ENCODE measurements around the gene RNU2-1. TPM values are rescaled to one million over a fixed set of nuclear protein-coding genes. Genes with fewer than 3 reads are reported as not detected.
A peak's percentile ranks its signal among the peaks of the same experiment; 100 is the strongest.
"Not testable (repeated sequence)": the region's sequence is repeated elsewhere in the genome, so short reads cannot be mapped to it uniquely, and the experiment has no call there.

The RNU2-1 gene
- total and polyA plus RNA-seq, 2 donors (not counting 1 experiment from before 2014, with no cell fraction given): 5,063 TPM; not detected in 1

- H3K36me3 ChIP-seq (replicated peaks in 1 of 2; ENCODE audit: control extremely low read depth in 1 of 2, control insufficient read depth in 1 of 2, extremely low read depth in 1 of 2, insufficient read depth in 2 of 2, low read length in 1 of 2); H3K4me1 ChIP-seq (ENCODE audit: control insufficient read depth in 2 of 2, insufficient read depth in 2 of 2, low read length in 2 of 2); ATAC-seq (ENCODE audit: low read depth); H3K4me1 Mint-ChIP-seq; CTCF ChIA-PET; POLR2A ChIA-PET; H3K4me2 ChIP-seq (replicated peaks; ENCODE audit: low read depth, low read length, poor library complexity, severe bottlenecking); H3K79me2 ChIP-seq (ENCODE audit: control insufficient read depth, insufficient read depth, low read length); H3K27me3 ChIP-seq (replicated peaks in 1 of 4; ENCODE audit: control extremely low read depth in 1 of 4, control insufficient read depth in 3 of 4, insufficient read depth in 4 of 4, low read length in 3 of 4); intact Hi-C loops (cut with micrococcal nuclease); H2AFZ ChIP-seq (ENCODE audit: insufficient read depth, low read depth, low read length, poor library complexity, severe bottlenecking); H3K9me3 Mint-ChIP-seq (ENCODE audit: insufficient read depth); H4K20me1 ChIP-seq (ENCODE audit: control insufficient read depth, insufficient read depth, low read length, poor library complexity, severe bottlenecking); H3K27me3 Mint-ChIP-seq: not testable (repeated sequence)
- Mint-ChIP-seq H3K4me3 (peak overlapping the region; percentile 63), H3K27ac (peak overlapping the region; percentile 74)
- H3K9ac ChIP-seq (ENCODE audit: low read length): peak overlapping the region; percentile 58
- peak; percentile 52 for DNase-seq
- peak overlapping the region in 2 of 5 experiments; percentile 52 to 67 for H3K4me3 ChIP-seq (ENCODE audit: control extremely low read depth in 1 of 5, extremely low read depth in 1 of 5, insufficient read depth in 1 of 5, low read depth in 2 of 5, low read length in 4 of 5)
- H3K27ac ChIP-seq (ENCODE audit: low read length in 2 of 2): peak overlapping the region in 1 of 2 donors; percentile 36
- H3K9me3 ChIP-seq (ENCODE audit: control extremely low read depth in 1 of 3, control insufficient read depth in 2 of 3, insufficient read depth in 1 of 3, low read length in 2 of 3): peaks cover 0 to 10% (median 0%) of the 10 kb centered on the region in 3 donors
- 83% methylated on average over 11 of the region's 24 CpGs for WGBS (ENCODE audit: insufficient coverage)
Observed at GRCh38 chr17:43232021-43232699, 1.6 kb downstream of the RNU2-1 start.

- CTCF ChIA-PET; H3K27me3 Mint-ChIP-seq; DNase-seq; H3K4me1 Mint-ChIP-seq; H2AFZ ChIP-seq (ENCODE audit: insufficient read depth, low read depth, low read length, poor library complexity, severe bottlenecking); H3K4me2 ChIP-seq (replicated peaks; ENCODE audit: low read depth, low read length, poor library complexity, severe bottlenecking); POLR2A ChIA-PET; H3K36me3 ChIP-seq (replicated peaks in 1 of 2; ENCODE audit: control extremely low read depth in 1 of 2, control insufficient read depth in 1 of 2, extremely low read depth in 1 of 2, insufficient read depth in 2 of 2, low read length in 1 of 2); ATAC-seq (ENCODE audit: low read depth); H3K27me3 ChIP-seq (replicated peaks in 1 of 4; ENCODE audit: control extremely low read depth in 1 of 4, control insufficient read depth in 3 of 4, insufficient read depth in 4 of 4, low read length in 3 of 4); H3K9me3 Mint-ChIP-seq (ENCODE audit: insufficient read depth); H3K4me1 ChIP-seq (ENCODE audit: control insufficient read depth in 2 of 2, insufficient read depth in 2 of 2, low read length in 2 of 2); H4K20me1 ChIP-seq (ENCODE audit: control insufficient read depth, insufficient read depth, low read length, poor library complexity, severe bottlenecking); H3K79me2 ChIP-seq (ENCODE audit: control insufficient read depth, insufficient read depth, low read length); intact Hi-C loops (cut with micrococcal nuclease): not testable (repeated sequence)
- peak overlapping the region; percentile 63 for H3K4me3 Mint-ChIP-seq
- Histone ChIP-seq H3K9ac (ENCODE audit: low read length) (peak overlapping the region; percentile 58), H3K27ac (ENCODE audit: low read length in 2 of 2) (peak overlapping the region in 1 of 2 donors; percentile 36), H3K9me3 (ENCODE audit: control extremely low read depth in 1 of 3, control insufficient read depth in 2 of 3, insufficient read depth in 1 of 3, low read length in 2 of 3) (peaks cover 0 to 10% (median 0%) of the 10 kb centered on the region in 3 donors), H3K4me3 (ENCODE audit: control extremely low read depth in 1 of 5, extremely low read depth in 1 of 5, insufficient read depth in 1 of 5, low read depth in 2 of 5, low read length in 4 of 5) (peak overlapping the region in 2 of 5 experiments; percentile 52 to 67)
- H3K27ac Mint-ChIP-seq: peak overlapping the region; percentile 38
- no CpG with 5 or more reads among the region's 40 CpGs for WGBS (ENCODE audit: insufficient coverage)
Observed at GRCh38 chr17:43231205-43232020, 2.4 kb downstream of the RNU2-1 start.

GRCh38 chr17:43228020-43228782 lies 5.6 kb downstream of the RNU2-1 start, which contains the start of gene CCDC200:
Gene CCDC200 (minus strand): TSS chr17:43228623. CDS start chr17:43228554, 69 bp downstream.
- H3K27ac ChIP-seq (ENCODE audit: low read length in 2 of 2); DNase-seq; H3K27ac Mint-ChIP-seq; H3K9me3 Mint-ChIP-seq (ENCODE audit: insufficient read depth); H3K9ac ChIP-seq (ENCODE audit: low read length); H3K27me3 ChIP-seq (replicated peaks in 1 of 4; ENCODE audit: control extremely low read depth in 1 of 4, control insufficient read depth in 3 of 4, insufficient read depth in 4 of 4, low read length in 3 of 4); H2AFZ ChIP-seq (ENCODE audit: insufficient read depth, low read depth, low read length, poor library complexity, severe bottlenecking); H3K4me2 ChIP-seq (replicated peaks; ENCODE audit: low read depth, low read length, poor library complexity, severe bottlenecking); H3K4me1 Mint-ChIP-seq; H3K79me2 ChIP-seq (ENCODE audit: control insufficient read depth, insufficient read depth, low read length); H3K27me3 Mint-ChIP-seq; H4K20me1 ChIP-seq (ENCODE audit: control insufficient read depth, insufficient read depth, low read length, poor library complexity, severe bottlenecking); CTCF ChIA-PET; H3K4me3 Mint-ChIP-seq; POLR2A ChIA-PET; ATAC-seq (ENCODE audit: low read depth); H3K4me3 ChIP-seq (ENCODE audit: control extremely low read depth in 1 of 5, extremely low read depth in 1 of 5, insufficient read depth in 1 of 5, low read depth in 2 of 5, low read length in 4 of 5); intact Hi-C loops (cut with micrococcal nuclease): not testable (repeated sequence)
- WGBS (ENCODE audit: insufficient coverage): no CpG with 5 or more reads among the region's 7 CpGs
- Histone ChIP-seq H3K9me3 (ENCODE audit: control extremely low read depth in 1 of 3, control insufficient read depth in 2 of 3, insufficient read depth in 1 of 3, low read length in 2 of 3) (peaks cover 0 to 10% (median 0%) of the 10 kb centered on the region in 3 donors), H3K4me1 (ENCODE audit: control insufficient read depth in 2 of 2, insufficient read depth in 2 of 2, low read length in 2 of 2) (peaks cover 0 to 19% of the 10 kb centered on the region in 2 donors), H3K36me3 (replicated peaks in 1 of 2; ENCODE audit: control extremely low read depth in 1 of 2, control insufficient read depth in 1 of 2, extremely low read depth in 1 of 2, insufficient read depth in 2 of 2, low read length in 1 of 2) (peaks cover 0 to 21% of the 10 kb centered on the region in 2 experiments)

Measured in B cell (primary cell).